Embryonic facial prominence (tissue), 1 donor: ENCODE measurements around the gene TCTN1.
A peak's percentile ranks its signal among the peaks of the same experiment; 100 is the strongest.
"Not testable (repeated sequence)": the region's sequence is repeated elsewhere in the genome, so short reads cannot be mapped to it uniquely, and the experiment has no call there.

ENCODE experiments used
- DNase-seq: peaks from one replicate; pipeline ENCODE4 v3.0.0-alpha.2; 2016; ENCODE audit errors: extremely low spot score

TCTN1 gene

GRCh38 chr12:110613771-110614684 lies at the start of gene TCTN1:
Gene TCTN1, plus strand, starts transcription at chr12:110614129. Its CDS starts 54 bp downstream, at chr12:110614183.
- DNase-seq: peak; percentile 92

GRCh38 chr12:110564471-110564991 lies 49.4 kb upstream of the TCTN1 start:
- DNase-seq: no peak

- DNase-seq: no peak
Measured at GRCh38 chr12:110565894-110566871, 47.7 kb upstream of the TCTN1 start.

GRCh38 chr12:110566993-110567392 lies 46.9 kb upstream of the TCTN1 start:
- no peak for DNase-seq

GRCh38 chr12:110568752-110569151 lies 45.2 kb upstream of the TCTN1 start:
- DNase-seq: no peak

- not testable (repeated sequence) for DNase-seq
Measured at GRCh38 chr12:110569838-110570237, 44.1 kb upstream of the TCTN1 start.

- not testable (repeated sequence) for DNase-seq
Measured at GRCh38 chr12:110570798-110571197, 43.1 kb upstream of the TCTN1 start.

GRCh38 chr12:110574044-110574443 lies 39.9 kb upstream of the TCTN1 start:
- no peak for DNase-seq

GRCh38 chr12:110574717-110575230 lies 39.2 kb upstream of the TCTN1 start:
- not testable (repeated sequence) for DNase-seq

- DNase-seq: no peak
Measured at GRCh38 chr12:110575326-110575725, 38.6 kb upstream of the TCTN1 start.

GRCh38 chr12:110576504-110576903 lies 37.4 kb upstream of the TCTN1 start:
- DNase-seq: no peak

GRCh38 chr12:110577864-110578693 lies 35.9 kb upstream of the TCTN1 start:
- DNase-seq: no peak

GRCh38 chr12:110578694-110579534 lies 35.0 kb upstream of the TCTN1 start:
- DNase-seq: no peak

GRCh38 chr12:110579535-110580253 lies 34.2 kb upstream of the TCTN1 start:
- no peak for DNase-seq

- no peak for DNase-seq
Measured at GRCh38 chr12:110581931-110582275, 32.0 kb upstream of the TCTN1 start.

- DNase-seq: no peak
Measured at GRCh38 chr12:110582276-110583136, 31.4 kb upstream of the TCTN1 start.

- DNase-seq: peak; percentile 94
Measured at GRCh38 chr12:110583137-110584059, 30.5 kb upstream of the TCTN1 start, which contains the start of gene PPTC7. Gene PPTC7, minus strand, starts transcription at chr12:110583318. Its CDS starts 287 bp downstream, at chr12:110583031.
